Smooth muscle cell (in vitro differentiated cells): Measurements from ENCODE around the gene SCAMP1. TPM values are rescaled to one million over a fixed set of nuclear protein-coding genes. Genes with fewer than 3 reads are reported as not detected.

Experiments used
- DNase-seq: peaks from one replicate; lab custom pipeline; 2025; ENCODE audit not compliant: unreplicated experiment; lab: John Stamatoyannopoulos, UW
- H2AFZ ChIP-seq: fragments of 200-600 bp; sonication (generic); 2 replicates; pipeline ENCODE4 v1.6.0; 2016; ENCODE audit warnings: antibody characterized with exemption, low read depth, mild to moderate bottlenecking
- H3F3A ChIP-seq: fragments of 200-600 bp; sonication (generic); 2 replicates; pipeline ENCODE4 v1.6.0; 2017; ENCODE audit warnings: antibody characterized with exemption, low read depth
- H3K27ac ChIP-seq: fragments of 200-600 bp; sonication (generic); 2 replicates; pipeline ENCODE4 v1.5.1; 2016; ENCODE audit warnings: low read depth, mild to moderate bottlenecking
- H3K27me3 ChIP-seq: fragments of 200-600 bp; sonication (generic); 2 replicates; pipeline ENCODE4 v1.6.1; 2016; ENCODE audit warnings: low read depth, mild to moderate bottlenecking
- H3K36me3 ChIP-seq: fragments of 200-600 bp; sonication (generic); 2 replicates; pipeline ENCODE4 v1.5.1; 2016; ENCODE audit warnings: low read depth
- H3K4me1 ChIP-seq: fragments of 200-600 bp; sonication (generic); 2 replicates; pipeline ENCODE4 v1.5.1; 2016; ENCODE audit warnings: low read depth
- H3K4me2 ChIP-seq: fragments of 200-600 bp; sonication (generic); 2 replicates; pipeline ENCODE4 v1.6.0; 2016; ENCODE audit warnings: mild to moderate bottlenecking
- H3K4me3 ChIP-seq: fragments of 200-600 bp; sonication (generic); 2 replicates; pipeline ENCODE4 v1.5.1; 2016; ENCODE audit warnings: mild to moderate bottlenecking
- H3K79me2 ChIP-seq: fragments of 200-600 bp; sonication (generic); 2 replicates; pipeline ENCODE4 v1.6.0; 2016; ENCODE audit warnings: low read depth, mild to moderate bottlenecking
- H3K9ac ChIP-seq: fragments of 200-600 bp; sonication (generic); 2 replicates; pipeline ENCODE4 v1.6.0; 2016; ENCODE audit warnings: low read depth
- H3K9me3 ChIP-seq: fragments of 200-600 bp; sonication (generic); replicated peaks from 2 replicates; pipeline ENCODE4 v1.5.1; 2016; ENCODE audit warnings: low read depth
- H4K20me1 ChIP-seq: fragments of 200-600 bp; sonication (generic); 2 replicates; pipeline ENCODE4 v1.6.0; 2016; ENCODE audit warnings: low read depth
- CTCF ChIP-seq: fragments of 200-600 bp; sonication (generic); IDR thresholded peaks from 2 replicates; pipeline ENCODE4 v1.5.1; 2017; ENCODE audit warnings: borderline replicate concordance, mild to moderate bottlenecking, antibody characterized with exemption; ENCODE audit not compliant: insufficient read depth, poor library complexity, severe bottlenecking
- WGBS: methylation state at CpG from one replicate; pipeline ENCODE4 v1.1.7; 2016; ENCODE audit warnings: low lambda C conversion rate; 5-methylcytosine and 5-hydroxymethylcytosine counted together
- polyA plus RNA-seq: library from polyadenylated mRNA; unstranded; fragments of >200 nt; fragmentation: Nextera tagmentation; extraction: Ambion mirVana; gene quantifications from 2 replicates; pipeline ENCODE4 v1.2.1, GENCODE V29; 2016
- total RNA-seq: library from RNA; depleted of rRNA; stranded (reverse); fragments of >200 nt; gene quantifications from 2 replicates; pipeline ENCODE4 v1.2.3, GENCODE V29; 2014

Gene SCAMP1
- total and polyA plus RNA-seq, 2 experiments from 2014 or later, result 21.0 to 45.6 TPM

- peaks cover 4% of the 10 kb centered on the region for H3K4me1 ChIP-seq
- DNase-seq, result no peak
- 94% methylated on average over 2 of the region's 2 CpGs for WGBS
Measured at GRCh38 chr5:78336698-78337097, 23.7 kb upstream of the SCAMP1 start.

GRCh38 chr5:78339617-78340436 lies 20.6 kb upstream of the SCAMP1 start:
- H3K4me2 ChIP-seq, result no peak overlapping the region
- no peaks in the 10 kb centered on the region for H4K20me1 ChIP-seq
- 94% methylated on average over 5 of the region's 5 CpGs for WGBS
- no peak for DNase-seq
- H3K9me3 ChIP-seq, result no peaks in the 10 kb centered on the region
- TF ChIP-seq CTCF, result no peak
- no peaks in the 10 kb centered on the region for H3K79me2 ChIP-seq
- H2AFZ ChIP-seq, result no peak overlapping the region
- H3K27ac ChIP-seq, result no peak overlapping the region
- H3K36me3 ChIP-seq, result no peaks in the 10 kb centered on the region
- no peaks in the 10 kb centered on the region for H3F3A ChIP-seq
- H3K27me3 ChIP-seq, result no peaks in the 10 kb centered on the region
- H3K4me3 ChIP-seq, result no peak overlapping the region
- no peak overlapping the region for H3K9ac ChIP-seq
- peaks cover 4% of the 10 kb centered on the region for H3K4me1 ChIP-seq

More at GRCh38 chr5:78336698-78337097, 23.7 kb upstream of the SCAMP1 start:
- Histone ChIP-seq H3K9ac (no peak overlapping the region), H3K27me3 (no peaks in the 10 kb centered on the region), H3K4me3 (no peak overlapping the region), H3K9me3 (no peaks in the 10 kb centered on the region), H3K79me2 (no peaks in the 10 kb centered on the region), H2AFZ (no peak overlapping the region), H3K36me3 (no peaks in the 10 kb centered on the region), H3K4me2 (no peak overlapping the region), H3F3A (no peaks in the 10 kb centered on the region), H3K27ac (no peak overlapping the region), H4K20me1 (no peaks in the 10 kb centered on the region)
- no peak for TF ChIP-seq CTCF

GRCh38 chr5:78341440-78341839 lies 19.0 kb upstream of the SCAMP1 start:
- H3K27me3 ChIP-seq, result no peaks in the 10 kb centered on the region
- H3K27ac ChIP-seq, result no peak overlapping the region
- no peak overlapping the region for H3K4me2 ChIP-seq
- H3K9ac ChIP-seq, result no peak overlapping the region
- H3K4me1 ChIP-seq, result peaks cover 9% of the 10 kb centered on the region
- 64% methylated on average over 3 of the region's 3 CpGs for WGBS
- H3K79me2 ChIP-seq, result no peaks in the 10 kb centered on the region
- H3K9me3 ChIP-seq, result no peaks in the 10 kb centered on the region
- TF ChIP-seq CTCF, result no peak
- no peak overlapping the region for H2AFZ ChIP-seq
- H3K4me3 ChIP-seq, result no peak overlapping the region
- H4K20me1 ChIP-seq, result no peaks in the 10 kb centered on the region
- H3K36me3 ChIP-seq, result no peaks in the 10 kb centered on the region
- no peaks in the 10 kb centered on the region for H3F3A ChIP-seq
- no peak for DNase-seq

- Histone ChIP-seq H2AFZ (peak overlapping the region; percentile 34), H3K4me3 (no peak overlapping the region), H3K4me2 (no peak overlapping the region), H3K27ac (no peak overlapping the region), H3K4me1 (peaks cover 9% of the 10 kb centered on the region), H3K79me2 (no peaks in the 10 kb centered on the region), H3F3A (no peaks in the 10 kb centered on the region), H3K27me3 (no peaks in the 10 kb centered on the region), H3K9me3 (no peaks in the 10 kb centered on the region), H4K20me1 (no peaks in the 10 kb centered on the region), H3K36me3 (no peaks in the 10 kb centered on the region), H3K9ac (no peak overlapping the region)
- 51% methylated on average over 3 of the region's 3 CpGs for WGBS
- TF ChIP-seq CTCF, result no peak
- DNase-seq, result no peak
Measured at GRCh38 chr5:78345485-78345884, 14.9 kb upstream of the SCAMP1 start.
